NT2/D1 (cell line): ENCODE measurements around the gene ERFE.
"Not testable (repeated sequence)": the region's sequence is repeated elsewhere in the genome, so short reads cannot be mapped to it uniquely, and the experiment has no call there.

Source experiments
- DNase-seq: peaks from one replicate; pipeline ENCODE4 v3.0.0-alpha.2; 2011; ENCODE audit warnings: low read depth, low spot score
- H3K27me3 ChIP-seq: 2 replicates; pipeline ENCODE4 v1.6.0; 2011; ENCODE audit warnings: mild to moderate bottlenecking; ENCODE audit not compliant: insufficient read length, insufficient read depth
- H3K36me3 ChIP-seq: 2 replicates; pipeline ENCODE4 v1.6.1; 2011; ENCODE audit warnings: mild to moderate bottlenecking, low read length, mixed read lengths; ENCODE audit not compliant: insufficient read depth, insufficient read length
- H3K4me1 ChIP-seq: 2 replicates; pipeline ENCODE4 v1.5.1; 2011; ENCODE audit not compliant: insufficient read depth, insufficient read length
- H3K4me3 ChIP-seq: 2 replicates; pipeline ENCODE4 v1.5.1; 2011; ENCODE audit warnings: low read depth; ENCODE audit not compliant: insufficient read length
- H3K9ac ChIP-seq: 2 replicates; pipeline ENCODE4 v1.6.0; 2011; ENCODE audit warnings: low read depth; ENCODE audit not compliant: insufficient read length
- H3K9me3 ChIP-seq: 2 replicates; pipeline ENCODE4 v1.5.1; 2011; ENCODE audit warnings: mild to moderate bottlenecking, low read length; ENCODE audit not compliant: insufficient read depth
- SUZ12 ChIP-seq: IDR thresholded peaks from 2 replicates; pipeline ENCODE4 v1.6.1; 2011; ENCODE audit not compliant: insufficient read length, insufficient read depth; ENCODE audit errors: extremely low read depth
- YY1 ChIP-seq: IDR thresholded peaks from 2 replicates; pipeline ENCODE4 v1.6.1; 2011; ENCODE audit not compliant: insufficient read length, insufficient read depth
- ZNF274 ChIP-seq: IDR thresholded peaks from 2 replicates; pipeline ENCODE4 v1.6.1; 2011; ENCODE audit warnings: mild to moderate bottlenecking, low read depth, low read length

Gene ERFE

GRCh38 chr2:238169708-238170251 lies 11.0 kb downstream of the ERFE start:
- DNase-seq = no peak
- Histone ChIP-seq H3K36me3 (peaks cover 78% of the 10 kb centered on the region), H3K27me3 (peaks cover 10% of the 10 kb centered on the region), H3K4me1 (peaks cover 2% of the 10 kb centered on the region), H3K4me3 (no peak overlapping the region), H3K9me3 (no peaks in the 10 kb centered on the region), H3K9ac (no peak overlapping the region)
- TF ChIP-seq YY1 (no peak), ZNF274 (no peak), SUZ12 (no peak)

- no peak for TF ChIP-seq SUZ12
- no peak for TF ChIP-seq ZNF274
- TF ChIP-seq YY1 = no peak
- H3K9ac ChIP-seq = no peak overlapping the region
- DNase-seq = no peak
- H3K36me3 ChIP-seq = peaks cover 86% of the 10 kb centered on the region
- no peak overlapping the region for H3K4me3 ChIP-seq
- peaks cover 2% of the 10 kb centered on the region for H3K4me1 ChIP-seq
- no peaks in the 10 kb centered on the region for H3K9me3 ChIP-seq
- peaks cover 2% of the 10 kb centered on the region for H3K27me3 ChIP-seq
These were observed 11.8 kb downstream of the ERFE start for GRCh38 chr2:238170386-238171071.

GRCh38 chr2:238171072-238171431 lies 12.3 kb downstream of the ERFE start:
- not testable (repeated sequence) for H3K4me1 ChIP-seq, H3K9ac ChIP-seq, H3K9me3 ChIP-seq, H3K27me3 ChIP-seq, H3K4me3 ChIP-seq, DNase-seq
- H3K36me3 ChIP-seq = peaks cover 90% of the 10 kb centered on the region

GRCh38 chr2:238171575-238172187 lies 12.9 kb downstream of the ERFE start:
- H3K9me3 ChIP-seq = no peaks in the 10 kb centered on the region
- DNase-seq = no peak
- H3K27me3 ChIP-seq = no peaks in the 10 kb centered on the region
- no peak overlapping the region for H3K9ac ChIP-seq
- TF ChIP-seq SUZ12 (no peak), YY1 (no peak), ZNF274 (no peak)
- no peak overlapping the region for H3K4me3 ChIP-seq
- H3K4me1 ChIP-seq = peaks cover 2% of the 10 kb centered on the region
- peaks cover 90% of the 10 kb centered on the region for H3K36me3 ChIP-seq

- Histone ChIP-seq H3K27me3 (no peaks in the 10 kb centered on the region), H3K4me3 (no peak overlapping the region), H3K9ac (no peak overlapping the region), H3K4me1 (peaks cover 2% of the 10 kb centered on the region), H3K9me3 (no peaks in the 10 kb centered on the region), H3K36me3 (peaks cover 91% of the 10 kb centered on the region)
- DNase-seq = no peak
- TF ChIP-seq SUZ12 (no peak), YY1 (no peak), ZNF274 (no peak)
These were observed 13.7 kb downstream of the ERFE start for GRCh38 chr2:238172439-238172838.

GRCh38 chr2:238173692-238174091 lies 14.9 kb downstream of the ERFE start:
- no peak for DNase-seq
- Histone ChIP-seq H3K27me3 (no peaks in the 10 kb centered on the region), H3K36me3 (peaks cover 90% of the 10 kb centered on the region), H3K9me3 (no peaks in the 10 kb centered on the region), H3K4me3 (no peak overlapping the region), H3K9ac (no peak overlapping the region), H3K4me1 (peaks cover 2% of the 10 kb centered on the region)
- TF ChIP-seq YY1 = no peak
- no peak for TF ChIP-seq ZNF274
- no peak for TF ChIP-seq SUZ12

GRCh38 chr2:238174291-238174690 lies 15.5 kb downstream of the ERFE start:
- Histone ChIP-seq H3K27me3 (no peaks in the 10 kb centered on the region), H3K4me1 (peaks cover 2% of the 10 kb centered on the region), H3K4me3 (no peak overlapping the region), H3K9ac (no peak overlapping the region), H3K36me3 (peaks cover 91% of the 10 kb centered on the region), H3K9me3 (no peaks in the 10 kb centered on the region)
- DNase-seq = no peak
- TF ChIP-seq YY1 (no peak), SUZ12 (no peak), ZNF274 (no peak)
